HG02981 (cell line): ENCODE data around the gene EIF4E2.
"Not testable (repeated sequence)": the region's sequence is repeated elsewhere in the genome, so short reads cannot be mapped to it uniquely, and the experiment has no call there.

Experiments
- ATAC-seq: cut with Tn5 transposase; IDR thresholded peaks from one replicate; pipeline ENCODE4 v1.9.1; 2021; ENCODE audit warnings: mild to moderate bottlenecking, moderate library complexity; ENCODE audit not compliant: unreplicated experiment

The EIF4E2 gene

GRCh38 chr2:232562515-232563151 lies 12.1 kb downstream of the EIF4E2 start:
- no peak for ATAC-seq

GRCh38 chr2:232563580-232563979 lies 13.1 kb downstream of the EIF4E2 start:
- ATAC-seq, result no peak

- no peak for ATAC-seq
These were observed 17.2 kb downstream of the EIF4E2 start for GRCh38 chr2:232567721-232568120.

- ATAC-seq, result no peak
These were observed 17.7 kb downstream of the EIF4E2 start for GRCh38 chr2:232568161-232568560.

GRCh38 chr2:232569541-232569940 lies 19.1 kb downstream of the EIF4E2 start:
- ATAC-seq, result no peak

GRCh38 chr2:232570481-232570880 lies 20.0 kb downstream of the EIF4E2 start:
- ATAC-seq, result not testable (repeated sequence)

GRCh38 chr2:232571026-232571474 lies 20.6 kb downstream of the EIF4E2 start:
- ATAC-seq, result no peak

GRCh38 chr2:232573042-232573441 lies 22.6 kb downstream of the EIF4E2 start:
- no peak for ATAC-seq

- no peak for ATAC-seq
These were observed 23.4 kb downstream of the EIF4E2 start for GRCh38 chr2:232573771-232574435.

GRCh38 chr2:232574674-232575403 lies 24.4 kb downstream of the EIF4E2 start:
- no peak for ATAC-seq

- no peak for ATAC-seq
These were observed 24.9 kb downstream of the EIF4E2 start for GRCh38 chr2:232575404-232575746.

GRCh38 chr2:232576995-232577394 lies 26.5 kb downstream of the EIF4E2 start:
- no peak for ATAC-seq

GRCh38 chr2:232577841-232578240 lies 27.4 kb downstream of the EIF4E2 start:
- no peak for ATAC-seq

GRCh38 chr2:232578626-232579025 lies 28.1 kb downstream of the EIF4E2 start:
- ATAC-seq, result no peak

- ATAC-seq, result no peak
These were observed 30.1 kb downstream of the EIF4E2 start for GRCh38 chr2:232580648-232580981.

GRCh38 chr2:232581725-232582124 lies 31.2 kb downstream of the EIF4E2 start:
- no peak for ATAC-seq

- ATAC-seq, result no peak
These were observed 33.7 kb downstream of the EIF4E2 start for GRCh38 chr2:232584238-232584637.

- no peak for ATAC-seq
These were observed 36.5 kb downstream of the EIF4E2 start for GRCh38 chr2:232586943-232587505.

- ATAC-seq, result no peak
These were observed 37.0 kb downstream of the EIF4E2 start for GRCh38 chr2:232587512-232587911.

GRCh38 chr2:232588031-232588430 lies 37.5 kb downstream of the EIF4E2 start:
- ATAC-seq, result no peak

GRCh38 chr2:232588680-232589585 lies 38.4 kb downstream of the EIF4E2 start:
- ATAC-seq, result no peak
